SK-N-SH treated with all-trans-retinoic acid at 6 μM for 48 hours (cell line): ENCODE measurements around the gene MED27.

Source experiments
- ARNTL ChIP-seq: fragments of 450-650 bp; formaldehyde crosslinking; IDR thresholded peaks from 2 replicates; pipeline ENCODE4 v1.5.0; 2020; ENCODE audit warnings: low read depth, mild to moderate bottlenecking, moderate library complexity, borderline replicate concordance
- ISL1 ChIP-seq: fragments of 250-450 bp; sonication (Bioruptor Pico); IDR thresholded peaks from 2 replicates; pipeline ENCODE4 v2.1.2; 2022; ENCODE audit warnings: mild to moderate bottlenecking, moderate library complexity
- OSR1 ChIP-seq: fragments of 250-450 bp; sonication (Bioruptor Pico); IDR thresholded peaks from 2 replicates; pipeline ENCODE4 v1.8.0; 2022; ENCODE audit warnings: moderate library complexity, mild to moderate bottlenecking, inconsistent platforms
- PATZ1 ChIP-seq: fragments of 250-450 bp; sonication (Bioruptor Pico); IDR thresholded peaks from 2 replicates; pipeline ENCODE4 v1.8.0; 2020; ENCODE audit warnings: mild to moderate bottlenecking, moderate library complexity, borderline replicate concordance
- POU6F1 ChIP-seq: fragments of 250-450 bp; sonication (Bioruptor Pico); IDR thresholded peaks from 2 replicates; pipeline ENCODE4 v1.8.0; 2021; ENCODE audit warnings: low read depth, mild to moderate bottlenecking, moderate library complexity, borderline replicate concordance
- RARB ChIP-seq: fragments of 250-450 bp; sonication (Bioruptor Pico); IDR thresholded peaks from 2 replicates; pipeline ENCODE4 v1.8.0; 2021; ENCODE audit warnings: mild to moderate bottlenecking, moderate library complexity
- ZC3H10 ChIP-seq: fragments of 250-450 bp; sonication (Bioruptor Pico); IDR thresholded peaks from 2 replicates; pipeline ENCODE4 v1.5.1; 2021; ENCODE audit warnings: mild to moderate bottlenecking, moderate library complexity
- ZFP30 ChIP-seq: fragments of 450-650 bp; formaldehyde crosslinking; IDR thresholded peaks from 2 replicates; pipeline ENCODE4 v1.5.0; 2022; ENCODE audit warnings: mild to moderate bottlenecking, moderate library complexity
- ZNF565 ChIP-seq: fragments of 450-650 bp; formaldehyde crosslinking; conservative IDR thresholded peaks from 2 replicates; pipeline ENCODE4 v1.5.0; 2020; ENCODE audit warnings: low read depth, mild to moderate bottlenecking, moderate library complexity
- ZNF70 ChIP-seq: fragments of 450-650 bp; formaldehyde crosslinking; IDR thresholded peaks from 2 replicates; pipeline ENCODE4 v1.5.0; 2020; ENCODE audit warnings: mild to moderate bottlenecking, moderate library complexity
- ZNF8 ChIP-seq: fragments of 450-650 bp; formaldehyde crosslinking; IDR thresholded peaks from 2 replicates; pipeline ENCODE4 v1.5.0; 2020; ENCODE audit warnings: mild to moderate bottlenecking, moderate library complexity
- TF ChIP-seq, protein P1 (sequence below): fragments of 250-450 bp; sonication (Bioruptor Pico); IDR thresholded peaks from 2 replicates; pipeline ENCODE4 v1.5.1; 2020; ENCODE audit warnings: low read depth, mild to moderate bottlenecking, moderate library complexity
- TF ChIP-seq, protein P2 (sequence below): fragments of 250-450 bp; sonication (Bioruptor Pico); IDR thresholded peaks from 2 replicates; pipeline ENCODE4 v1.5.1; 2021; ENCODE audit warnings: mild to moderate bottlenecking, moderate library complexity

DNA sequence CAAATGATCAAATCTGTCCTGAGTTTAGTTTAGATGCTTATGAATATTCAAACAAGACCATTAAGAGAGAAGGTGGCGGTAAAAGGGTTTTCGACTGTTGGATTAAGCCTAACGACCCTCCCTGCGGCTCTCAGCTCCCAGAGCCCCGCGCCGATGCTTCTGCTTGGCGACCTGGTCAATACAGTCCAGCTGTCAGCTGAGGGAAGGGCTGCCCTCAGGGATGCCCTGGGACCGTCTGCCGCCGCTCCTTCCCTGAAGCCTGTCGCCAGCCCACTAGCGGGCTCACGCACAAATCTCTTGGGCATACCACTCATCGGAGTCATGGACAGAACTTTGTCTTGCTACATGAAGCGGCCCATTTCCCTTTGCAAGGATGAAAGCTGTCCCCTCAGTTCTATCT, 203.2 kb downstream of the MED27 start:
- TF ChIP-seq POU6F1 (CRISPR knock-in tag) (no peak), OSR1 (CRISPR knock-in tag) (no peak), PATZ1 (CRISPR knock-in tag) (no peak), ARNTL (CRISPR knock-in tag) (no peak), RARB (no peak), ISL1 (CRISPR knock-in tag) (no peak), ZNF70 (CRISPR knock-in tag) (no peak), ZNF8 (CRISPR knock-in tag) (no peak), ZFP30 (no peak), ZNF565 (CRISPR knock-in tag) (no peak), ZC3H10 (no peak)
- TF ChIP-seq, protein P1, sequence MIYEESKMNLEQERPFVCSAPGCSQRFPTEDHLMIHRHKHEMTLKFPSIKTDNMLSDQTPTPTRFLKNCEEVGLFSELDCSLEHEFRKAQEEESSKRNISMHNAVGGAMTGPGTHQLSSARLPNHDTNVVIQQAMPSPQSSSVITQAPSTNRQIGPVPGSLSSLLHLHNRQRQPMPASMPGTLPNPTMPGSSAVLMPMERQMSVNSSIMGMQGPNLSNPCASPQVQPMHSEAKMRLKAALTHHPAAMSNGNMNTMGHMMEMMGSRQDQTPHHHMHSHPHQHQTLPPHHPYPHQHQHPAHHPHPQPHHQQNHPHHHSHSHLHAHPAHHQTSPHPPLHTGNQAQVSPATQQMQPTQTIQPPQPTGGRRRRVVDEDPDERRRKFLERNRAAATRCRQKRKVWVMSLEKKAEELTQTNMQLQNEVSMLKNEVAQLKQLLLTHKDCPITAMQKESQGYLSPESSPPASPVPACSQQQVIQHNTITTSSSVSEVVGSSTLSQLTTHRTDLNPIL, result no peak
- TF ChIP-seq, protein P2, sequence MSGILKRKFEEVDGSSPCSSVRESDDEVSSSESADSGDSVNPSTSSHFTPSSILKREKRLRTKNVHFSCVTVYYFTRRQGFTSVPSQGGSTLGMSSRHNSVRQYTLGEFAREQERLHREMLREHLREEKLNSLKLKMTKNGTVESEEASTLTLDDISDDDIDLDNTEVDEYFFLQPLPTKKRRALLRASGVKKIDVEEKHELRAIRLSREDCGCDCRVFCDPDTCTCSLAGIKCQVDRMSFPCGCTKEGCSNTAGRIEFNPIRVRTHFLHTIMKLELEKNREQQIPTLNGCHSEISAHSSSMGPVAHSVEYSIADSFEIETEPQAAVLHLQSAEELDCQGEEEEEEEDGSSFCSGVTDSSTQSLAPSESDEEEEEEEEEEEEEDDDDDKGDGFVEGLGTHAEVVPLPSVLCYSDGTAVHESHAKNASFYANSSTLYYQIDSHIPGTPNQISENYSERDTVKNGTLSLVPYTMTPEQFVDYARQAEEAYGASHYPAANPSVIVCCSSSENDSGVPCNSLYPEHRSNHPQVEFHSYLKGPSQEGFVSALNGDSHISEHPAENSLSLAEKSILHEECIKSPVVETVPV (CRISPR knock-in tag), result no peak
